Measurements from ENCODE around the gene TEAD1. TPM values are rescaled to one million over a fixed set of nuclear protein-coding genes. Genes with fewer than 3 reads are reported as not detected.
A peak's percentile ranks its signal among the peaks of the same experiment; 100 is the strongest.

Gene TEAD1
- polyA plus RNA-seq, 2 of the 4 experiments (the other 2 are of a cell fraction) = 111 to 112 TPM

GRCh38 chr11:12845739-12846358, 171.6 kb downstream of the TEAD1 start (continued):
- TF ChIP-seq REST (IDR thresholded peaks at IDR 0.05) (no peak), HMGXB4 (CRISPR knock-in tag; IDR thresholded peaks at IDR 0.05; ENCODE audit: borderline replicate concordance) (no peak)

GRCh38 chr11:12846786-12847615, 172.8 kb downstream of the TEAD1 start:
- FAIRE-seq (no peak), ATAC-seq (no peak), DNase-seq (ENCODE audit: low read depth in 1 of 2, low spot score in 1 of 2) (no peak)
- peaks cover 61% of the 10 kb centered on the region for H3K4me1 ChIP-seq
- WGBS (ENCODE audit: missing lambda C conversion rate) = 86% methylated on average over 3 of the region's 3 CpGs
- ChIA-PET CTCF (interaction anchor here (1.6 kb wide), 1 partner anchor 42 kb away, joined by 7 read pairs; no protein-coding TSS in a partner anchor), POLR2A (no interaction called here)
- H3K27ac ChIP-seq = peak overlapping the region in 1 of 2 experiments; percentile 74; a peak in 2 of 6 replicates
- TF ChIP-seq NPAS2 (CRISPR knock-in tag; IDR thresholded peaks at IDR 0.05; ENCODE audit: borderline replicate concordance) (no peak), TP53 (CRISPR knock-in tag; IDR thresholded peaks at IDR 0.05) (no peak), POLR2A (IDR thresholded peaks at IDR 0.05; ENCODE audit: low read length) (no peak), MAFK (IDR thresholded peaks at IDR 0.05; ENCODE audit: partially characterized antibody) (no peak)
- no peak overlapping the region; the same call in 2 of the 3 replicates for H3K4me2 ChIP-seq
- no peak overlapping the region for H3K4me3 ChIP-seq
- no peaks in the 10 kb centered on the region for H3K9me3 ChIP-seq

GRCh38 chr11:12848413-12848812, 174.2 kb downstream of the TEAD1 start:
- 93% methylated on average over 3 of the region's 3 CpGs for WGBS (ENCODE audit: missing lambda C conversion rate)
- CTCF ChIA-PET = interaction anchor here (0.8 to 1.6 kb wide), 3 partner anchors 9 to 248 kb away, joined by 3 to 7 read pairs (median 3); no protein-coding TSS in a partner anchor

More at GRCh38 chr11:12848413-12848812, 174.2 kb downstream of the TEAD1 start:
- no peak for DNase-seq (ENCODE audit: low read depth in 1 of 2, low spot score in 1 of 2)
- ATAC-seq = no peak
- POLR2A ChIA-PET = no interaction called here
- no peaks in the 10 kb centered on the region for H3K9me3 ChIP-seq
- no peak overlapping the region for H3K4me3 ChIP-seq
- H3K4me2 ChIP-seq = no peak overlapping the region
- peaks cover 57% of the 10 kb centered on the region for H3K4me1 ChIP-seq
- FAIRE-seq = no peak
- H3K27ac ChIP-seq = no peak overlapping the region
- TF ChIP-seq POLR2A (IDR thresholded peaks at IDR 0.05; ENCODE audit: low read length) = no peak
- TF ChIP-seq HMGXB4 (CRISPR knock-in tag; IDR thresholded peaks at IDR 0.05; ENCODE audit: borderline replicate concordance) = no peak
- peak; percentile 88 for TF ChIP-seq MAFK (IDR thresholded peaks at IDR 0.05; ENCODE audit: partially characterized antibody)
- no peak for TF ChIP-seq ELK1 (IDR thresholded peaks at IDR 0.05; ENCODE audit: low read depth, low read length)

Data from A549 (cell line).